Fibroblast of skin of left quadriceps (primary cell): ENCODE data around the gene DIPK1B.

Source experiments
- DNase-seq, 2 experiments: peaks; one replicate each; pipeline ENCODE4 v3.0.0-alpha.2; 2013; ENCODE audit warnings: low read depth in 2 of 2

The DIPK1B gene

GRCh38 chr9:136686794-136687711, 25.3 kb upstream of the DIPK1B start, which contains the start of gene AGPAT2:
TSS of gene AGPAT2 (minus strand) at chr9:136687457. CDS start at chr9:136687357, 100 bp downstream.
- no peak for DNase-seq

- DNase-seq, result no peak
Measured at GRCh38 chr9:136687721-136688223, 24.6 kb upstream of the DIPK1B start.

- no peak for DNase-seq
Measured at GRCh38 chr9:136688274-136689107, 23.9 kb upstream of the DIPK1B start.

GRCh38 chr9:136689108-136689460, 23.3 kb upstream of the DIPK1B start:
- DNase-seq, result no peak

GRCh38 chr9:136690104-136690805, 22.1 kb upstream of the DIPK1B start:
- DNase-seq, result no peak

- no peak for DNase-seq
Measured at GRCh38 chr9:136690806-136691261, 21.5 kb upstream of the DIPK1B start.

- no peak for DNase-seq
Measured at GRCh38 chr9:136691316-136692184, 20.8 kb upstream of the DIPK1B start.

GRCh38 chr9:136692185-136693134, 19.9 kb upstream of the DIPK1B start:
- DNase-seq, result no peak

GRCh38 chr9:136693135-136693489, 19.3 kb upstream of the DIPK1B start:
- no peak for DNase-seq

- DNase-seq, result no peak
Measured at GRCh38 chr9:136693490-136694162, 18.7 kb upstream of the DIPK1B start.

GRCh38 chr9:136694163-136694871, 18.1 kb upstream of the DIPK1B start:
- no peak for DNase-seq

- no peak for DNase-seq
Measured at GRCh38 chr9:136694872-136695247, 17.5 kb upstream of the DIPK1B start.

GRCh38 chr9:136695435-136695895, 16.9 kb upstream of the DIPK1B start:
- DNase-seq, result no peak

- DNase-seq, result no peak
Measured at GRCh38 chr9:136695955-136696354, 16.4 kb upstream of the DIPK1B start.

- DNase-seq, result no peak
Measured at GRCh38 chr9:136696502-136696901, 15.9 kb upstream of the DIPK1B start.

GRCh38 chr9:136697146-136697820, 15.1 kb upstream of the DIPK1B start:
- no peak for DNase-seq

GRCh38 chr9:136697821-136698526, 14.4 kb upstream of the DIPK1B start:
- DNase-seq, result no peak
